Psoas muscle (tissue), 8 donors: ENCODE measurements around the gene RNF187. TPM values are rescaled to one million over a fixed set of nuclear protein-coding genes. Genes with fewer than 3 reads are reported as not detected.
A peak's percentile ranks its signal among the peaks of the same experiment; 100 is the strongest.

ENCODE experiments used
- ATAC-seq, 4 donors: fragments of 200-7000 bp; cut with Tn5 transposase; one replicate each; pipeline ENCODE4 v1.9.1; 2020; ENCODE audit warnings: moderate library complexity in 3 of 4, mild to moderate bottlenecking in 2 of 4
- DNase-seq, 2 donors: peaks; one replicate each; pipeline ENCODE4 v3.0.0-alpha.2; 2020
- H3K27ac ChIP-seq: fragments of 200-600 bp; one replicate; pipeline ENCODE4 v1.8.0; 2022
- H3K27me3 ChIP-seq, 3 donors: fragments of 200-600 bp in 1 of 3; one replicate each; pipeline versions ENCODE4 v1.6.1 to v1.8.0; 2013 to 2022; ENCODE audit warnings: low read length in 2 of 3, mild to moderate bottlenecking in 2 of 3, moderate library complexity in 1 of 3; ENCODE audit not compliant: insufficient read depth in 3 of 3
- H3K36me3 ChIP-seq, 2 donors: fragments of 200-600 bp in 1 of 2; one replicate each; pipeline versions ENCODE4 v1.6.1 to v1.8.0; 2013 to 2022; ENCODE audit warnings: low read depth in 1 of 2, mild to moderate bottlenecking in 1 of 2, moderate library complexity in 1 of 2; ENCODE audit not compliant: insufficient read depth in 1 of 2
- H3K4me1 ChIP-seq: fragments of 200-600 bp; one replicate; pipeline ENCODE4 v1.8.0; 2022
- H3K4me3 ChIP-seq: fragments of 200-600 bp; one replicate; pipeline ENCODE4 v1.8.0; 2022; ENCODE audit warnings: mild to moderate bottlenecking
- H3K9me3 ChIP-seq: fragments of 200-600 bp; one replicate; pipeline ENCODE4 v1.8.0; 2022
- CTCF ChIP-seq: fragments of 200-600 bp; IDR thresholded peaks from one replicate; pipeline ENCODE4 v1.8.0; 2022; ENCODE audit warnings: antibody characterized with exemption
- WGBS, 3 donors: extraction: QIAGEN DNeasy Blood & Tissue Kit; methylation state at CpG; one replicate each; pipeline versions ENCODE4 v1.1.6 to v1.1.7; 2013; 5-methylcytosine and 5-hydroxymethylcytosine counted together
- intact Hi-C, 2 donors: fragments of 100-400 bp; cut with DNase I; formaldehyde crosslinking; loops; one replicate each; pipeline versions ENCODE4 v1.11.0 to v1.14.2; 2022
- polyA plus RNA-seq, 3 donors: library from polyadenylated mRNA; stranded (reverse); fragments of 200-250 nt; gene quantifications; one replicate each; pipeline ENCODE4 v1.2.3, GENCODE V29; 2013
- total RNA-seq, 4 donors: library from RNA; stranded (reverse); fragmentation: NEBNext Ultra II Directional in 2 of 4; extraction: Animal tissue kit (Norgen Biotek cat#: 25700) in 2 of 4; gene quantifications; one replicate each; pipeline versions ENCODE4 v1.2.1 to v1.2.4, GENCODE V29; 2021 to 2023
- donor health status: healthy with polysubstance abuse.
- donor health status: DM: no; HTN: no; CAD: no; lungs with moderate emphysema.
- donor health status: Bipolar disorder and iron deficiency.
- donor health status: healthy.
- donor health status: DM: yes; HTN: yes; CAD: no.
- donor health status: DM: no; HTN: no; CAD: no.
- donor health status: DM: no; HTN: no; CAD: no.
- donor health status: DM: yes; HTN: yes; CAD: no.

The RNF187 gene
- total and polyA plus RNA-seq, 7 donors = 34.8 to 167 (median 85.2) TPM

GRCh38 chr1:228478912-228479711 is 8.1 kb upstream of the RNF187 start:
- WGBS, 3 donors = 64 to 74% (median 68%) methylated on average over 10 of the region's 10 CpGs
- Histone ChIP-seq H3K27me3 (no peaks in the 10 kb centered on the region), H3K27ac (no peak overlapping the region), H3K36me3 (no peaks in the 10 kb centered on the region), H3K4me3 (no peak overlapping the region), H3K4me1 (no peaks in the 10 kb centered on the region), H3K9me3 (no peaks in the 10 kb centered on the region)
- intact Hi-C loops = no loop called here
- no peak for TF ChIP-seq CTCF
- DNase-seq = no peak
- no peak for ATAC-seq

GRCh38 chr1:228483789-228484188 is 3.4 kb upstream of the RNF187 start:
- no peak overlapping the region for H3K4me3 ChIP-seq
- WGBS, 3 donors = 83 to 100% (median 88%) methylated on average over 1 of the region's 1 CpG
- no peaks in the 10 kb centered on the region for H3K36me3 ChIP-seq
- intact Hi-C loops = loop anchor here in 1 of 2 donors (10.0 kb wide), 1 partner anchor 269 kb away; no protein-coding TSS in a partner anchor
- peaks cover 11% of the 10 kb centered on the region for H3K4me1 ChIP-seq
- DNase-seq (no peak), ATAC-seq (no peak)
- H3K27me3 ChIP-seq = no peaks in the 10 kb centered on the region
- no peaks in the 10 kb centered on the region for H3K9me3 ChIP-seq
- H3K27ac ChIP-seq = no peak overlapping the region
- no peak for TF ChIP-seq CTCF

- H3K9me3 ChIP-seq = no peaks in the 10 kb centered on the region
- TF ChIP-seq CTCF = no peak
- DNase-seq (peak; percentile 81 to 87), ATAC-seq (peak; percentile 73 to 84 (median 78))
- peaks cover 31% of the 10 kb centered on the region for H3K4me1 ChIP-seq
- H3K27me3 ChIP-seq = no peaks in the 10 kb centered on the region
- H3K4me3 ChIP-seq = peak overlapping the region; percentile 98
- intact Hi-C loops = loop anchor here in 1 of 2 donors (10.0 kb wide), 1 partner anchor 272 kb away; no protein-coding TSS in a partner anchor
- peaks cover 0 to 21% of the 10 kb centered on the region in 2 donors for H3K36me3 ChIP-seq
- 0% methylated on average over 54 to 60 of the region's 60 CpGs for WGBS, 3 donors
- H3K27ac ChIP-seq = peak overlapping the region; percentile 100
Observed at GRCh38 chr1:228486596-228487335, 416 bp upstream of the RNF187 start.

- Histone ChIP-seq H3K27ac (peak overlapping the region; percentile 100), H3K4me3 (peak overlapping the region; percentile 98), H3K9me3 (no peaks in the 10 kb centered on the region), H3K36me3 (peaks cover 0 to 29% of the 10 kb centered on the region in 2 donors), H3K4me1 (peaks cover 31% of the 10 kb centered on the region), H3K27me3 (no peaks in the 10 kb centered on the region)
- intact Hi-C loops = loop anchor here in 1 of 2 donors (10.0 kb wide), 1 partner anchor 273 kb away; no protein-coding TSS in a partner anchor
- ATAC-seq (no peak), DNase-seq (no peak)
- TF ChIP-seq CTCF = no peak
- WGBS, 3 donors = 31 to 47% (median 32%) methylated on average over 16 to 18 of the region's 18 CpGs
Observed at GRCh38 chr1:228488125-228488817, 1.1 kb downstream of the RNF187 start.
